Stromal cell of bone marrow (primary cell): ENCODE measurements around the gene AHDC1.
A peak's percentile ranks its signal among the peaks of the same experiment; 100 is the strongest.
"Not testable (repeated sequence)": the region's sequence is repeated elsewhere in the genome, so short reads cannot be mapped to it uniquely, and the experiment has no call there.

Experiments
- DNase-seq: peaks from one replicate; pipeline ENCODE4 v3.0.0-alpha.2; 2012; ENCODE audit warnings: low read depth

AHDC1 gene

GRCh38 chr1:27603681-27604578 is at the start of gene AHDC1:
AHDC1 (minus strand) TSS chr1:27604144; CDS start chr1:27552115, 52,029 bp downstream.
- peak; percentile 84 for DNase-seq

GRCh38 chr1:27652111-27652864 is 48.3 kb upstream of the AHDC1 start:
- DNase-seq: no peak

GRCh38 chr1:27650539-27651175 is 46.7 kb upstream of the AHDC1 start:
- no peak for DNase-seq

- DNase-seq: no peak
Observed at GRCh38 chr1:27650171-27650538, 46.2 kb upstream of the AHDC1 start.

- no peak for DNase-seq
Observed at GRCh38 chr1:27649306-27649635, 45.3 kb upstream of the AHDC1 start.

- no peak for DNase-seq
Observed at GRCh38 chr1:27648602-27649305, 44.8 kb upstream of the AHDC1 start.

GRCh38 chr1:27647328-27647727 is 43.4 kb upstream of the AHDC1 start:
- DNase-seq: no peak

GRCh38 chr1:27646676-27647075 is 42.7 kb upstream of the AHDC1 start:
- DNase-seq: no peak

- DNase-seq: no peak
Observed at GRCh38 chr1:27645071-27645415, 41.1 kb upstream of the AHDC1 start.

GRCh38 chr1:27644369-27645070 is 40.6 kb upstream of the AHDC1 start:
- no peak for DNase-seq

GRCh38 chr1:27643600-27644368 is 39.8 kb upstream of the AHDC1 start:
- DNase-seq: peak; percentile 38

- not testable (repeated sequence) for DNase-seq
Observed at GRCh38 chr1:27640514-27640913, 36.6 kb upstream of the AHDC1 start.

GRCh38 chr1:27638805-27639204 is 34.9 kb upstream of the AHDC1 start:
- no peak for DNase-seq

GRCh38 chr1:27638047-27638734 is 34.2 kb upstream of the AHDC1 start:
- DNase-seq: no peak

- no peak for DNase-seq
Observed at GRCh38 chr1:27635396-27636142, 31.6 kb upstream of the AHDC1 start.

- DNase-seq: no peak
Observed at GRCh38 chr1:27634985-27635367, 31.0 kb upstream of the AHDC1 start, which contains the start of gene FGR. FGR (minus strand) TSS chr1:27635185; CDS start chr1:27623916, 11,269 bp downstream.

- no peak for DNase-seq
Observed at GRCh38 chr1:27634177-27634984, 30.4 kb upstream of the AHDC1 start.

GRCh38 chr1:27633640-27634176 is 29.8 kb upstream of the AHDC1 start:
- DNase-seq: no peak

GRCh38 chr1:27633298-27633610 is 29.3 kb upstream of the AHDC1 start:
- DNase-seq: no peak
